ENCODE data around the gene EPC1. TPM values are rescaled to one million over a fixed set of nuclear protein-coding genes. Genes with fewer than 3 reads are reported as not detected.

The EPC1 gene
- polyA plus RNA-seq, 2 of the 4 experiments (the other 2 are of a cell fraction): 14.7 to 47.2 TPM

- Histone ChIP-seq H3K27ac (no peak overlapping the region), H3K9me3 (no peaks in the 10 kb centered on the region), H3K4me1 (peaks cover 43% of the 10 kb centered on the region), H3K4me3 (no peak overlapping the region), H3K4me2 (peak overlapping the region; percentile 47)
- TF ChIP-seq CHD2 (IDR thresholded peaks at IDR 0.05; ENCODE audit: low read length, partially characterized antibody): no peak
- no peak for TF ChIP-seq NR3C1 (IDR thresholded peaks at IDR 0.05)
- TF ChIP-seq, protein P1, sequence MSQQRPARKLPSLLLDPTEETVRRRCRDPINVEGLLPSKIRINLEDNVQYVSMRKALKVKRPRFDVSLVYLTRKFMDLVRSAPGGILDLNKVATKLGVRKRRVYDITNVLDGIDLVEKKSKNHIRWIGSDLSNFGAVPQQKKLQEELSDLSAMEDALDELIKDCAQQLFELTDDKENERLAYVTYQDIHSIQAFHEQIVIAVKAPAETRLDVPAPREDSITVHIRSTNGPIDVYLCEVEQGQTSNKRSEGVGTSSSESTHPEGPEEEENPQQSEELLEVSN (IDR thresholded peaks at IDR 0.05; ENCODE audit: borderline replicate concordance, low read depth): no peak
- no peak for TF ChIP-seq RCOR1 (IDR thresholded peaks at IDR 0.05; ENCODE audit: low read depth, low read length)
- TF ChIP-seq, protein P2, sequence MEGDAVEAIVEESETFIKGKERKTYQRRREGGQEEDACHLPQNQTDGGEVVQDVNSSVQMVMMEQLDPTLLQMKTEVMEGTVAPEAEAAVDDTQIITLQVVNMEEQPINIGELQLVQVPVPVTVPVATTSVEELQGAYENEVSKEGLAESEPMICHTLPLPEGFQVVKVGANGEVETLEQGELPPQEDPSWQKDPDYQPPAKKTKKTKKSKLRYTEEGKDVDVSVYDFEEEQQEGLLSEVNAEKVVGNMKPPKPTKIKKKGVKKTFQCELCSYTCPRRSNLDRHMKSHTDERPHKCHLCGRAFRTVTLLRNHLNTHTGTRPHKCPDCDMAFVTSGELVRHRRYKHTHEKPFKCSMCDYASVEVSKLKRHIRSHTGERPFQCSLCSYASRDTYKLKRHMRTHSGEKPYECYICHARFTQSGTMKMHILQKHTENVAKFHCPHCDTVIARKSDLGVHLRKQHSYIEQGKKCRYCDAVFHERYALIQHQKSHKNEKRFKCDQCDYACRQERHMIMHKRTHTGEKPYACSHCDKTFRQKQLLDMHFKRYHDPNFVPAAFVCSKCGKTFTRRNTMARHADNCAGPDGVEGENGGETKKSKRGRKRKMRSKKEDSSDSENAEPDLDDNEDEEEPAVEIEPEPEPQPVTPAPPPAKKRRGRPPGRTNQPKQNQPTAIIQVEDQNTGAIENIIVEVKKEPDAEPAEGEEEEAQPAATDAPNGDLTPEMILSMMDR (IDR thresholded peaks at IDR 0.05): no peak
- no peak for TF ChIP-seq GATA3 (IDR thresholded peaks at IDR 0.05; ENCODE audit: borderline replicate concordance)
- TF ChIP-seq ZFP36 (IDR thresholded peaks at IDR 0.05; ENCODE audit: borderline replicate concordance, partially characterized antibody): no peak
- TF ChIP-seq NPAS2 (CRISPR knock-in tag; IDR thresholded peaks at IDR 0.05; ENCODE audit: borderline replicate concordance): no peak
- no peak for TF ChIP-seq FOSL2 (IDR thresholded peaks at IDR 0.05)
- no peak for TF ChIP-seq FOSL2 (CRISPR knock-in tag; IDR thresholded peaks at IDR 0.05)
- TF ChIP-seq JUNB (IDR thresholded peaks at IDR 0.05): no peak
- no peak for TF ChIP-seq POLR2AphosphoS2 (conservative IDR thresholded peaks at IDR 0.05; ENCODE audit: low read length)
- TF ChIP-seq, protein P3, sequence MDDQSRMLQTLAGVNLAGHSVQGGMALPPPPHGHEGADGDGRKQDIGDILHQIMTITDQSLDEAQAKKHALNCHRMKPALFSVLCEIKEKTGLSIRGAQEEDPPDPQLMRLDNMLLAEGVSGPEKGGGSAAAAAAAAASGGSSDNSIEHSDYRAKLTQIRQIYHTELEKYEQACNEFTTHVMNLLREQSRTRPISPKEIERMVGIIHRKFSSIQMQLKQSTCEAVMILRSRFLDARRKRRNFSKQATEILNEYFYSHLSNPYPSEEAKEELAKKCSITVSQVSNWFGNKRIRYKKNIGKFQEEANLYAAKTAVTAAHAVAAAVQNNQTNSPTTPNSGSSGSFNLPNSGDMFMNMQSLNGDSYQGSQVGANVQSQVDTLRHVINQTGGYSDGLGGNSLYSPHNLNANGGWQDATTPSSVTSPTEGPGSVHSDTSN (IDR thresholded peaks at IDR 0.05): no peak
- TF ChIP-seq EP300 (IDR thresholded peaks at IDR 0.05): no peak
- no peak for TF ChIP-seq CEBPB (IDR thresholded peaks at IDR 0.05)
- no peak for TF ChIP-seq ELK1 (IDR thresholded peaks at IDR 0.05; ENCODE audit: low read depth, low read length)
- TF ChIP-seq MAZ (IDR thresholded peaks at IDR 0.05; ENCODE audit: borderline replicate concordance, low read depth, low read length): no peak
- no peak for TF ChIP-seq HOXB5 (CRISPR knock-in tag; IDR thresholded peaks at IDR 0.05)
- no peak for TF ChIP-seq BHLHE40 (IDR thresholded peaks at IDR 0.05; ENCODE audit: low read depth, low read length)
- TF ChIP-seq EHF (CRISPR knock-in tag; IDR thresholded peaks at IDR 0.05): no peak
- ChIA-PET POLR2A (no interaction called here), CTCF (interaction anchor here (1.1 kb wide), 1 partner anchor 14 kb away, joined by 6 read pairs; no protein-coding TSS in a partner anchor)
- ATAC-seq (peak; percentile 61 to 79), DNase-seq (ENCODE audit: low read depth in 1 of 2, low spot score in 1 of 2) (peak in 1 of 2 experiments; percentile 27), FAIRE-seq (no peak)
- 61% methylated on average over 3 of the region's 3 CpGs for WGBS (ENCODE audit: missing lambda C conversion rate)
Observed at GRCh38 chr10:32332299-32332750, 14.6 kb downstream of the EPC1 start.

- FAIRE-seq: no peak
- H3K4me1 ChIP-seq: peaks cover 44% of the 10 kb centered on the region
- H3K4me3 ChIP-seq: no peak overlapping the region
- TF ChIP-seq HDAC2 (IDR thresholded peaks at IDR 0.05): no peak
- TF ChIP-seq RCOR1 (IDR thresholded peaks at IDR 0.05; ENCODE audit: low read depth, low read length): no peak
- no peak for TF ChIP-seq KDM1A (IDR thresholded peaks at IDR 0.05; ENCODE audit: low read depth)
- no peak for TF ChIP-seq ATOH8 (CRISPR knock-in tag; IDR thresholded peaks at IDR 0.05; ENCODE audit: low read depth)
- no peak for TF ChIP-seq REST (IDR thresholded peaks at IDR 0.05)
- TF ChIP-seq NPAS2 (CRISPR knock-in tag; IDR thresholded peaks at IDR 0.05; ENCODE audit: borderline replicate concordance): no peak
- no peak for TF ChIP-seq CBX8 (IDR thresholded peaks at IDR 0.05)
- no peak for TF ChIP-seq CHD2 (IDR thresholded peaks at IDR 0.05; ENCODE audit: low read length, partially characterized antibody)
- TF ChIP-seq MYC (IDR thresholded peaks at IDR 0.05; ENCODE audit: borderline replicate concordance, low read length): no peak
- TF ChIP-seq, protein P4, sequence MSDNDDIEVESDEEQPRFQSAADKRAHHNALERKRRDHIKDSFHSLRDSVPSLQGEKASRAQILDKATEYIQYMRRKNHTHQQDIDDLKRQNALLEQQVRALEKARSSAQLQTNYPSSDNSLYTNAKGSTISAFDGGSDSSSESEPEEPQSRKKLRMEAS (IDR thresholded peaks at IDR 0.05): no peak
- no peak for TF ChIP-seq TFCP2L1 (CRISPR knock-in tag; IDR thresholded peaks at IDR 0.05)
Observed at GRCh38 chr10:32331606-32332005, 15.4 kb downstream of the EPC1 start.

More at GRCh38 chr10:32331606-32332005, 15.4 kb downstream of the EPC1 start:
- no peak overlapping the region for H3K27ac ChIP-seq
- ChIA-PET CTCF (no interaction called here), POLR2A (no interaction called here)
- H3K9me3 ChIP-seq: no peaks in the 10 kb centered on the region
- DNase-seq (ENCODE audit: low read depth in 1 of 2, low spot score in 1 of 2) (no peak), ATAC-seq (no peak)
- H3K4me2 ChIP-seq: peak overlapping the region; percentile 47

All from A549 (cell line).